Mucosa of rectum (tissue), 2 donors: ENCODE results near the gene PARG.
A peak's percentile ranks its signal among the peaks of the same experiment; 100 is the strongest.
"Not testable (repeated sequence)": the region's sequence is repeated elsewhere in the genome, so short reads cannot be mapped to it uniquely, and the experiment has no call there.

Experiments
- H3K27ac ChIP-seq, 2 donors: one replicate each; pipeline ENCODE4 v1.7.0; 2013; ENCODE audit warnings: inconsistent platforms in 2 of 2, low read depth in 2 of 2, low read length in 2 of 2
- H3K27me3 ChIP-seq, 2 donors: one replicate each; pipeline ENCODE4 v1.7.0; 2013; ENCODE audit warnings: low read length in 2 of 2; ENCODE audit not compliant: control insufficient read depth in 2 of 2, insufficient read depth in 2 of 2
- H3K36me3 ChIP-seq, 2 donors: one replicate each; pipeline ENCODE4 v1.7.0; 2013; ENCODE audit warnings: low read length in 2 of 2; ENCODE audit not compliant: control insufficient read depth in 2 of 2, insufficient read depth in 2 of 2
- H3K4me1 ChIP-seq, 2 donors: one replicate each; pipeline ENCODE4 v1.7.0; 2013; ENCODE audit warnings: low read length in 2 of 2, mild to moderate bottlenecking in 1 of 2; ENCODE audit not compliant: control insufficient read depth in 2 of 2, insufficient read depth in 2 of 2
- H3K4me3 ChIP-seq, 2 donors: one replicate each; pipeline ENCODE4 v1.7.0; 2013; ENCODE audit warnings: low read length in 2 of 2
- H3K9ac ChIP-seq, 2 donors: one replicate each; pipeline ENCODE4 v1.7.0; 2013; ENCODE audit warnings: low read length in 2 of 2, low read depth in 1 of 2, mild to moderate bottlenecking in 1 of 2
- H3K9me3 ChIP-seq, 2 donors: one replicate each; pipeline ENCODE4 v1.7.0; 2013; ENCODE audit warnings: low read length in 2 of 2; ENCODE audit not compliant: control insufficient read depth in 2 of 2
- donor health status: healthy.
- donor health status: Normal muscosa, but diverticular disease.

PARG gene

DNA sequence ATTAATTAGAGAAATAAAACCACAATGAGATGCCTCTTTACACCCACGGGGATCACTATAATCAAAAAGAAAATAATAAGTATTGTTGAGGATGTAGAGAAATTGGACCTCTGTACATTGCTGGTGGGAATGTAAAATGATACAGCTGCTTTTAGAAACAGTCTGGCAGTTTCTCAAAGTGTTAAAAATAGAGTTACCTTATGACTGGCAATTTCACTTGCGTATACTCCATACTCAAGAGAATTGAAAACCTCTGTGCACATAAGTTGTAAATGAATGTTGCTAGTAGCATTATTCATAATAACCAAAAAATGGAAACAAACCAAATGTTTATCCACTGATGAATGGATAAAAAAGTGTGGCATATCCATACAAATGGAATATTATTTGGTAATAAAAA, 6.3 kb upstream of the PARG start:
- not testable (repeated sequence) for H3K9ac ChIP-seq, H3K9me3 ChIP-seq, H3K27me3 ChIP-seq, H3K36me3 ChIP-seq, H3K27ac ChIP-seq, H3K4me1 ChIP-seq, H3K4me3 ChIP-seq

DNA sequence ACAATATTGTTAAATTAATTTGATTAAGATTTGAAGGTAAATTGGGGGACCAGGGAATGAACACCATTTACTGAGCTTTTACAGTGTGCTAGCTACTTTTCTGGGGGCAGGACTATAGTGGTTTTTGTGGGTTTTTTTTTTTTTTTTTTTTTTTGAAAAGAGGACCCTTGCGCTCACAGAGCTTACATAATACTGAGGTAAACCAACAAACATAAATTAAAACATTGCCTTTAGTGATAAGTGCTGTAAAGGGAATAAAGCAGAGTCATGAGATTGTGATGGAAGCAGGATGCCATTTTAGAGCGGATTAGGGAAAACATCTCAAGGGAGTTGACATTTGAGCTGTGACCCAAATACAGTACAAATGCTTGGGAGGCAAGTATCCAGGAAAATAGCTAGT, 1.8 kb upstream of the PARG start:
- H3K4me1 ChIP-seq, H3K36me3 ChIP-seq, H3K4me3 ChIP-seq, H3K27me3 ChIP-seq, H3K9me3 ChIP-seq, H3K9ac ChIP-seq, H3K27ac ChIP-seq: not testable (repeated sequence)

DNA sequence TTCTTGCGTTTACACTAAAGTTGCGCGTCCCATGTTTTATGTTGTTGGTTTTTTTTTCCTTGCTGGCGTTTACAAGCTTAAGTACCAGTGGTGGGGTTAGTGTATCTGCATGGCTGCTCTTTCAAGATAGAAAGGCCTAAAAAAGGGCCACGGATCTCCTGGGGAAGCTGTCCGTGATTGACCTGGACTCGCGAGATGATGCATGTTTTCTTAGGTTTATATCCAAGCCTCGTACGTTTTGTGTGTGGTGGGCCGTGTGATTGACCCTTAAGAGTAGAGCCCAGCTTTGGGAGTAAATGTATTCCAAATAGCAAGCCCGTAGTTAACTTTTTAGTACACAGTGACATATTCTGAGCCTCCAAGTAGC, 495 bp upstream of the PARG start:
- H3K27ac ChIP-seq, result peak overlapping the region in 1 of 2 donors; percentile 38
- H3K36me3 ChIP-seq, H3K4me1 ChIP-seq, H3K9me3 ChIP-seq, H3K27me3 ChIP-seq: not testable (repeated sequence)
- peak overlapping the region; percentile 68 to 69 for H3K9ac ChIP-seq
- peak overlapping the region; percentile 80 to 88 for H3K4me3 ChIP-seq

DNA sequence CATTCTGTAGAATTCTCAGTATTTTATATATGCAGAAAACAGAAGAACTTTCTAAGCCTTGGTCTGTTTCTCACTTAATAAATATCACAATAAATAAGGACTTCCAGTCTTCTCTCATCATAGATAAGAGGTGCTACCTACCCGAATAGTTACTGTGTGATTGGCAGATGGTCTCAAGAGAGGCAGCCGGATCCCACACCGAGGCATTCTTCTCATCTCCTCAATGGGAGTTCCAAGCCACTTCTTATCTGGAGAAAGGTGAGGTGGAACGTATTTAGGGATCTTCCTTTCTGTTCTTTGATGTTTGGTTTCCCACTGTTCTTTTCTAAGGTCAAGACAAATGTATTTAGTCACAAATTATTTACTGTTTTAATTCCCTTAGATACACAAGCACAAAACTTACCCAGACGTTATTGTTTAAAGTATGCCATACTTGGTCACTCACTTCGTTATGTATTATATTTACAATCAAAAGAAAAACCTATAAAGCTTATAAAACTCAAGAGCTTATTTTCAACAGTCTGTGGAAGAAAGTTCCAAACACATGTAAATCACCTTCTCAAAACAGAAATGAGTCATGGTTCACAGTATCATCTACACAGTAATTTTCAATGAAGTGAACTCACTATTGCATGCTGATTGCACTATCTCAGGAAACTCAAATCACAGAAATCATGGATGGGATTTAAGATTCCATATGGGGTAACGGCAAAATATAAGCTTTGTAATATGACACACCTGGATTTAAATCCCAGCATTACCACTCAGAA, 9.7 kb downstream of the PARG start:
- not testable (repeated sequence) for H3K4me1 ChIP-seq, H3K4me3 ChIP-seq, H3K9me3 ChIP-seq, H3K27ac ChIP-seq, H3K27me3 ChIP-seq, H3K36me3 ChIP-seq, H3K9ac ChIP-seq

DNA sequence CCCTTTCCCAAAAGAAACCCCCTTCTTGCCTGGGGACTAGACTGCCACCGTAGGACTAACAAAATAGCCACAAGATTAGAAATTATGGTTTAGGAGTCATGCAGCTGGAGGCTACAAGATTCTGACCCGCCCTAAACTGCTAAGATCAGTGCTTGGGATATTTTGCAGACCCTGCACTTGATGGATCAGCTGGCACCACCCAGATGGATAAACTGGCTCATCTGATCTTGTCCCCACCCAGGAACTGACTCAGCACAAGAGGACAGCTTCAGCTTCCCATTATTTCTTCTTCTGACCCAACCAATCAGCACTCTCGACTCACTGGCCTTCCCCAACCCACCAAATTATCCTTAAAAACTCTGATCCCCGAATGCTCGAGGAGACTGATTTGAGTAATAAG, 10.6 kb downstream of the PARG start:
- H3K4me1 ChIP-seq, H3K4me3 ChIP-seq, H3K9me3 ChIP-seq, H3K27me3 ChIP-seq, H3K27ac ChIP-seq, H3K9ac ChIP-seq, H3K36me3 ChIP-seq: not testable (repeated sequence)

DNA sequence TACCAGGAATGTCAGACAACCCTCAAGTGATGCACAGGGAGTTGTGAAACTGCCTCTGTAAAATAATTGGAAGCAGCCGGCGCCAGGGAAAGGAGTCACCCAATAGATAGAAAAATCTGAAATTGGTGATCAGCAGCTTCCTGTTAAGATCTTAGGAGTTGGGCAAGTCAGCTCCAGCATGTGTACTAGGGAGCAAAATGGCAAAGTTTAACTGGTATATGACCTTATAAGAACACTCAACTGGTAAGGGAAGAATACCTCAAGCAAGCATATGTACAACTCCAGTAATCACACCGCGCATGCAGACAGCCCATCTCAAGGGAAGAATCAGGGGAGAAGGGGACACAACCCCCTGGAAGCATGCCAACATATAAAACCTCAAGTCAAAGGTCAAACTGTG, 18.3 kb downstream of the PARG start:
- H3K9me3 ChIP-seq, H3K36me3 ChIP-seq, H3K4me3 ChIP-seq, H3K27ac ChIP-seq, H3K4me1 ChIP-seq, H3K9ac ChIP-seq, H3K27me3 ChIP-seq: not testable (repeated sequence)

DNA sequence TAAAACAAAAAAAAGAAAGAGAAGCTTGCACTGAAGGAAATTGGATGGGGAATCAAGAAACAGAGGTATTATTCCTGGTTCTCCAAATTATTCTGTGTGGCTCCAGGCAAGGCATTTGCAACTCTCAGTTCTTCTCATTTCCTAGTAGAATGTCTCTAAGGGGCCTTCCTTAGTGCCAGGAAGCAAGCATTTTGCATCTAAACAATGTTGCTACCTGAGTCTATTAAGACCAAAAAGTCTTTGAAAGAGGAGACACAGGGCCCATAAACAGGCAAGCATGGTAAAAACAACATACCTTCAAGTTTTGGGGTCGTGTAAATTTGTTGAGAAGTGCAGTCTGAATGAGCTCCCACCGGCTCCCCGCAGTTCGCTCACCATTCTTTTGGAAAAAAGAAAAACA, 19.8 kb downstream of the PARG start:
- H3K9me3 ChIP-seq, H3K4me1 ChIP-seq, H3K36me3 ChIP-seq, H3K9ac ChIP-seq, H3K4me3 ChIP-seq, H3K27me3 ChIP-seq, H3K27ac ChIP-seq: not testable (repeated sequence)

DNA sequence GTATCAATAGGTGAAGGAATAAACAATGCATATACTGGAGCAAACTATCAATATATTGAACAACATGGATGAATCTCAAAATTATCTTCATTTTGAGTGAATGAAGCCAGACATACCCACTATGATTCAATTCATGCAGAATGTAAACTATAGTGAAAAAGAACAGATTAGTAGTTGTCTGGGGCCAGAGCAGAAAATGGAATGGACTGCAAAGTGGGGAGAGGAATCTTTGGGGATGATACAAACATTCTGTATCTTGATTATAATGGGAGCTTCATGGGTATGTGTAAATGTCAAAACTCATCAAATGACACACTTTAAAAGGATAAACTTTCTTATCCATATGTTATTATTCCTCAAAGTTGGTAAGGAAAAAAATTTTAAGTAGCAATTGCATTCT, 23.9 kb downstream of the PARG start:
- H3K27me3 ChIP-seq, H3K9ac ChIP-seq, H3K4me3 ChIP-seq, H3K36me3 ChIP-seq, H3K27ac ChIP-seq, H3K4me1 ChIP-seq, H3K9me3 ChIP-seq: not testable (repeated sequence)

DNA sequence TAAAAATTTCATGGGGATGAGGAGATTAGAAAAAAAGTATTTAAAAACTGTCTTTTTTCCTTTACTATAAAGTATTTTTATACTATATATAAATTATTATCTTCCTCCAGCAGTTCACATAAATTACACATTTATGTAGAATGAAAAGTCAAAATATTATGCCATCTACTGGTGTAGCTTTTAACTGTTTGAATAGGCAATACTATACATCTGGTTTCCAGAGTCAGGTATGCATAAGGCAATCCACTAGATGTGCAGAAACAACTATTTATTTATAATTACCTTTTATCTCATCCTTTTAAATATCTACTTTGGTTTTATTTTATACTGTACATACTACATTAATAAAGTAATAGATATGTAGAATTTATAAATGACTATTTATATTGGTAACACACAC, 25.4 kb downstream of the PARG start:
- not testable (repeated sequence) for H3K9ac ChIP-seq, H3K27ac ChIP-seq, H3K4me1 ChIP-seq, H3K9me3 ChIP-seq, H3K4me3 ChIP-seq, H3K36me3 ChIP-seq, H3K27me3 ChIP-seq

DNA sequence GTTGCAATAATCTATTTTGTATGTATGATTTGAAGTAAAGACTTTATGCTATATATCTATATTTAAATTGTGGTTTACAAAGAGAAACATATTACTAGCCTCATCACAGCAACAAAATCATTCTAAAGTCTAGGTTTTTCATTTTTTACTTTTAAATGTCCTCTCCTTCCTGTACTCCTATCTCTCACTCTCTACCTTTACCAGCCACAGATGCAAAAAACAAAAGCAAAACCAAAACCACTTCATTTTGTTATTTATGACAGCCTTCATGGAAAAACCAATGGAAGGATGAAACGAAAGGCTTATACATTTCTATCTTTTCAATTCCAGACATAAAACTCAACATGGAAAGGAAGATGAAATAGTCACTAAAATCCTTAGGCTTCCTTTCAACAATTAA, 31.5 kb downstream of the PARG start:
- not testable (repeated sequence) for H3K4me1 ChIP-seq, H3K4me3 ChIP-seq, H3K9me3 ChIP-seq, H3K9ac ChIP-seq, H3K27me3 ChIP-seq, H3K27ac ChIP-seq, H3K36me3 ChIP-seq
